HTR-8/SVneo (cell line): ENCODE data around the gene AGBL1.

Experiments
- DNase-seq: peaks from one replicate; pipeline ENCODE4 v3.0.0; 2011; ENCODE audit warnings: low spot score, mixed read lengths; ENCODE audit not compliant: insufficient read length
- FAIRE-seq: peaks from 2 replicates; lab custom pipeline; 2011; peaks lifted over from hg19 to GRCh38; lab: Jason Lieb, UNC

The AGBL1 gene

GRCh38 chr15:86229936-86230335 lies 150.3 kb downstream of the AGBL1 start:
- FAIRE-seq: no peak

GRCh38 chr15:86231864-86232721 lies 152.4 kb downstream of the AGBL1 start:
- FAIRE-seq: no peak
- DNase-seq: no peak

More at GRCh38 chr15:86229936-86230335, 150.3 kb downstream of the AGBL1 start:
- no peak for DNase-seq

GRCh38 chr15:86235667-86236066 lies 156.0 kb downstream of the AGBL1 start:
- FAIRE-seq (no peak), DNase-seq (no peak)

- DNase-seq: no peak
- no peak for FAIRE-seq
These were observed 156.9 kb downstream of the AGBL1 start for GRCh38 chr15:86236356-86237110.

GRCh38 chr15:86237111-86237500 lies 157.4 kb downstream of the AGBL1 start:
- no peak for DNase-seq
- FAIRE-seq: no peak

GRCh38 chr15:86247249-86247955 lies 167.7 kb downstream of the AGBL1 start:
- DNase-seq (no peak), FAIRE-seq (no peak)

- DNase-seq: no peak
- no peak for FAIRE-seq
These were observed 175.6 kb downstream of the AGBL1 start for GRCh38 chr15:86255247-86255646.

- FAIRE-seq (no peak), DNase-seq (no peak)
These were observed 177.0 kb downstream of the AGBL1 start for GRCh38 chr15:86256628-86257027.

- no peak for DNase-seq
- FAIRE-seq: no peak
These were observed 179.9 kb downstream of the AGBL1 start for GRCh38 chr15:86259589-86259988.

- FAIRE-seq (no peak), DNase-seq (no peak)
These were observed 183.6 kb downstream of the AGBL1 start for GRCh38 chr15:86263230-86263629.

GRCh38 chr15:86266896-86267484 lies 187.3 kb downstream of the AGBL1 start:
- no peak for FAIRE-seq
- DNase-seq: no peak

GRCh38 chr15:86267892-86268291 lies 188.2 kb downstream of the AGBL1 start:
- FAIRE-seq (no peak), DNase-seq (no peak)

- FAIRE-seq (no peak), DNase-seq (no peak)
These were observed 188.9 kb downstream of the AGBL1 start for GRCh38 chr15:86268558-86268957.

- FAIRE-seq: no peak
- DNase-seq: no peak
These were observed 193.6 kb downstream of the AGBL1 start for GRCh38 chr15:86273309-86273708.

GRCh38 chr15:86275361-86275760 lies 195.7 kb downstream of the AGBL1 start:
- no peak for DNase-seq

GRCh38 chr15:86278586-86278985 lies 198.9 kb downstream of the AGBL1 start:
- DNase-seq: no peak
- FAIRE-seq: no peak

More at GRCh38 chr15:86275361-86275760, 195.7 kb downstream of the AGBL1 start:
- FAIRE-seq: no peak

- FAIRE-seq: no peak
- no peak for DNase-seq
These were observed 205.0 kb downstream of the AGBL1 start for GRCh38 chr15:86284635-86285034.

- no peak for FAIRE-seq
- no peak for DNase-seq
These were observed 215.8 kb downstream of the AGBL1 start for GRCh38 chr15:86295511-86295910.

GRCh38 chr15:86296769-86297168 lies 217.1 kb downstream of the AGBL1 start:
- FAIRE-seq: no peak
- DNase-seq: no peak

GRCh38 chr15:86300390-86301125 lies 220.9 kb downstream of the AGBL1 start:
- no peak for DNase-seq
- FAIRE-seq: no peak
